GM18526 (cell line): Measurements from ENCODE around the gene SORT1.

Source experiments
- POLR2A ChIP-seq: IDR thresholded peaks from 3 replicates; pipeline ENCODE4 v1.6.1; 2011; ENCODE audit not compliant: insufficient read length; ENCODE audit errors: extremely low read depth

SORT1 gene

GRCh38 chr1:109397581-109398342 lies at the start of gene SORT1:
Gene SORT1 (minus strand): TSS chr1:109397918. CDS start chr1:109397892, 26 bp downstream.
- no peak for TF ChIP-seq POLR2A

DNA sequence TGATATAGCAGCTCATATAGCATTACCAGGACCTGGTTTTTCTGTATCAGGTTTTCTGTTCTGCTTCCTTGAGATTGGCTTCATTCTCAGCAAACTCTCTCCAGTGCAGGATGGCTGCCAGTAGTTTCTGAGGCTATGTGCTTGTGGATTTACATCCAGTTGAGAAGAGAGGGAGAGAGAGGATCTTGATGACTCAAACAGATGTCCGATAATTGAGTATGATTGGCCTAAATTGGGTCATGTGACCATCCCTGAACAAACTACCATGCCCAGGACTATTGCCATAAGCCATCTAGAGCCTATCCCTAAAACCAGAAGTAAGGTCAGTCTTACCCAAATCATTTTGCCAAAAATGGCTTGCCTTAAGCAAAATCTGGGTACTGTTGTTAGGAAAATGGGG lies 46.6 kb upstream of the SORT1 start:
- TF ChIP-seq POLR2A, result no peak

- no peak for TF ChIP-seq POLR2A
Observed at GRCh38 chr1:109443476-109443875, 45.8 kb upstream of the SORT1 start.

DNA sequence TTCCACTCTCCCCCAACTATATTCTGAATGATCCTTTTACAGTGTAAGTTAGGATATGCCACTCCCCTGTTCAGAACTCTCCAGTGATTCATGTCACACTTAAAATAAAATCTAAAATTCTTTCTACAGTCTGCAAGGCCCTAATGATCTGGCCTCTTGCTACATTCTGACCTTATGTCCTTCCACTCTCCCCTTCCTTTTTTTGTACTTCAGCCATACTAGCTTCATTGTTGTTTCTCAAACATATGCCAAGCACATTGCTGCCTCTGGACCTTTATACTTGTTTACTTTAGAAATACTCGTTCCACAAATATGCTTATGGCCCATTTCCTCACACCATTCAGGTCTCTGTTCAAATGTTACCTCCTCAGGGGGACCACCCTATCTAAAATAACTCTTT lies 43.4 kb upstream of the SORT1 start:
- no peak for TF ChIP-seq POLR2A

DNA sequence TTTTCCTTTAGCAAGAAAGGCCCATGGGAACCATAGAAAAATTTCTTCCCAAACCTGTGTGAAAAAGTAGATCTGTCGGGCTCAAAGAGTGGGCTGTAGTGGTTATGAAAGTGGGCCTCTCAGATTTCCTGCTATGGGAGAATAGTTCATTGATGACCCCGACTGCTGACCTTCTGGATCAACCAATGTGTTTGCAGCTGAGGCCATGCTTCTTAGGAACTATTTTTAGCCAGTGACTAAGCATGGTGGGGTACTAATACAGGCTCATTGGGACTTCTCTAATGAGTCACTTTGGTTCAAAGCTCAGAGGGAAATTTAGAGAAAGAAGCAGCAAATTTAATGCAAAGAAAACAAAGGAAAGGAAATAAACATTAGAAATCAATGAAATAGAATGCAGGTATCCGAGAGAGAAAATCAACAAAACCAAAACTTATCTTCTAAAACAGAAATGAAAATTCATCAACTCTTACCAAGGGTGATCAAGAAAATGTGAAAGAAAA lies 41.1 kb upstream of the SORT1 start:
- TF ChIP-seq POLR2A, result no peak

- TF ChIP-seq POLR2A, result no peak
Observed at GRCh38 chr1:109434484-109434883, 36.8 kb upstream of the SORT1 start.

- no peak for TF ChIP-seq POLR2A
Observed at GRCh38 chr1:109433322-109433721, 35.6 kb upstream of the SORT1 start.

DNA sequence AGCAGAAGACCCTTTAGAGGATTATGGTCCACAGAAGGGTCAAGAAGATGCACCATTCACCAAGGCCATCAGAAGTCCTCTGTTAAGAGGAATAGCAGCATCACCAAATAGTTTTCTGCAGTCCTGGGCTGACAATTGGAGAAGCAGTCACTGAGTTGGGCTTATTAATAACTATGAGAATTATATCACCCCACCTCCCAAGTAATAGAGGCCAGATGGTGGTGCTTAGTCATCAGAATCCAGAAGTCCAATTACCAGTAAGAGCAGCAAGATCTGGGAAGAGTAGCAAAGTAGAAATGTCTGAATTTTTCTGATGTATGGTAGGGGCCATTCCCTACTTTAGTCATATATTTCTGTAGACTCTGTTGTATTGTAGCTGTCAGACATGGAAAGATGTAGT lies 34.6 kb upstream of the SORT1 start:
- no peak for TF ChIP-seq POLR2A

GRCh38 chr1:109427171-109427467 lies 29.4 kb upstream of the SORT1 start:
- TF ChIP-seq POLR2A, result no peak

DNA sequence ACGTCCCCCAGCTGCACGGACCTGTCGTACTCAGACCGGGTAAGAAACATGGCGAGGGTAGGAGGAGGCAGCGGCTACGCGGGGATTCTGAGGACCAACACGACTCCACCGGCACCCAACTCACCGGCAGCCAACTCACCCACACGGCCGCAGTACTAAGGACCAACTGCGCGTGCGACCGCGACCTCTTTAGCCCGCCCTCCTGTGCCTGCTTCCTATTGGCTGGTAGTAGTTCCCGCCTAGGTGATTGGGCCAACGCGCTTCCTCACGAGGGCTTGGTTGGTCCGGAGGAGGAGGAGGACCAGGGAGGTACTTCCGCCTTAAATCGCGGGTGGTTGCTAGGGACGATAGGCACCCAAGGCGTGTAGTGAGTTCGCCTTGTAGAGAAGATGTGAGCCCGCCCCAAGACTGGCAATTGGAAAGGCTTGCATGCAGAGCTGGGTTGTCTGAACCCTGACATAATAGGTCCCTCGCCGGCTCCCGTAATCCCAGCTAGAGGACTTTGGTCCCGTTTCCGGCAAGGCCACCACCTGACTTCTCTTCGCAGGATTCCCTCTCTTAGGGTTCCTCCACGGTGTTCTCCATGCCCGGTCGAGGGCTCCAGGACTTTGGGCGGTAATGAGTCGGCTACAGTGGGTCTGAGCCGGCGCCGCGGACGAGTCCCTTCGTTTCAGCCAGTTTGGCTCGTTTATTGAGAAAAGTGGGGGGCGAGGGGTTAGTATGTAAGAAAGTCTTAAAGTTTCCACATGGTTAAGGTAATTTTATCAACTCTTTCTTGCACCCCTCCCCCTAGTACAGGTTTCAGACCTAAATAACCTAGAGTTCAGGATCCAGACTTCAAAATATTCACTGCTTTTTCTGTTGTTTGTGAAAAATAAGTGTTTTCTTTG lies 28.8 kb upstream of the SORT1 start, which contains the start of gene PSMA5:
Gene PSMA5, minus strand, starts transcription at position 168 of the 890 bp plus-strand sequence. Its CDS starts 118 bp downstream, at position 50.
- peak; percentile 95 for TF ChIP-seq POLR2A

- TF ChIP-seq POLR2A, result no peak
Observed at GRCh38 chr1:109425391-109426280, 27.9 kb upstream of the SORT1 start.

DNA sequence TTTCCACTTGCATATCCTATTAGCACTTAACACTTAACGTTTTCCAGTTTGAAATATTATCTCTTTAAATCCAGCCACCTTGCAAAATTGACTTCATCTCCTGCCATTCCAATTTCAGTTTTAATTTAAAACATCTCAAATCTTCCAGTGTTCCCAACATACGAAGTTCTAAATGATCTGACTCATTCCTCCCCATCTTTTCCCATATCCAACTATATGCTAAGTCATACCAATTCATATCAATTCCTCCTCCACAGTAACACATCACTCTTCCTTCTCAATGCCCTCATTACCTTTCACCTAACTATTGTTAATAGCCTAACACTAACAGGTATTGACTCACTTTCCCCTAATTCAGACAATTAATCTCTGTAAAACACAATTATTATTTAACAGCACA lies 25.8 kb upstream of the SORT1 start:
- TF ChIP-seq POLR2A, result no peak

DNA sequence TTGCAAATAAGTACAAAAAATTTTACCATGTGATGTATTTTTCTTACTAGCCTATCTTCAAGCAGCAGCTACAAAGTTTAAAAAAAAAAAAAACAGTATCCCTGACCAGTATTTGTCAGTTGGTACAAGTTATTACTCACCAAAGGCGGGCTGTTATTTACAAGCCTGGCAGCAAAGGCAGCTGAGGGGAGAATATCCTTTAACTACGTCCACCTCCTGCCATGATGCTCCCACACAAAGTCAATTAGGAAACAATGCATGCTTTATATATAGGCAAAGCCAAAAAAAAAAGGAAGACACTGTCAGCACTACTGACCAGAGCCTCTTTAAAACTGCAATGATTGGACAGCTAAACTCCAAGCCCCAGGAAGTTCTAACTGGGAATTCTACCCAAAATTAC lies 14.8 kb upstream of the SORT1 start:
- TF ChIP-seq POLR2A, result no peak

- TF ChIP-seq POLR2A, result no peak
Observed at GRCh38 chr1:109404838-109405237, 7.1 kb upstream of the SORT1 start.

DNA sequence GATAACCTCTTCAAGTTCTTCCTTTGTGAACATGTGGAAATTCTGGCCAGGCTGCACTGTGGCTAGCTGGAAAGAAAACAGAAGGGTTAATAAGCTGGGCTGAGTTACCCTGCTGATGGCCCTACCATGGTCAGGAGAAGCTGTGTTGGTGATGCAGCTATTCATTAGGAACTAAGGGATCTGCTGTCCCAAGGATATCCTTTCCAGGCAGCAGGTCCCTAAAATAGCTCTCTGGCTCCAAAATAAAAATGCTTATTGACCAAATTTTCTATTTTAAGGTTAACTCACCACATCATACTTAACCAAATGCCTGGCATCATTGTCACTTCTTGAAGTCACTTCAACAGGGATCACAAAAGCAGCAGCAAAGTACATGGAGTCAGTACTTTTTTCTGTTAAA lies 4.3 kb upstream of the SORT1 start:
- no peak for TF ChIP-seq POLR2A
